Measurements from ENCODE around the gene HTRA3.
A peak's percentile ranks its signal among the peaks of the same experiment; 100 is the strongest.

Gene HTRA3

GRCh38 chr4:8269535-8270417 lies at the start of gene HTRA3:
Gene HTRA3 (plus strand): TSS chr4:8269754. CDS start chr4:8269969, 215 bp downstream.
- DNase-seq (ENCODE audit: low read depth in 3 of 3), result no peak

GRCh38 chr4:8220661-8221450 lies 48.7 kb upstream of the HTRA3 start:
- no peak for DNase-seq (ENCODE audit: low read depth in 3 of 3)

- DNase-seq (ENCODE audit: low read depth in 3 of 3), result no peak
These were observed 48.1 kb upstream of the HTRA3 start for GRCh38 chr4:8221476-8221875.

GRCh38 chr4:8221985-8222384 lies 47.6 kb upstream of the HTRA3 start:
- no peak for DNase-seq (ENCODE audit: low read depth in 3 of 3)

- DNase-seq (ENCODE audit: low read depth in 3 of 3), result no peak
These were observed 46.8 kb upstream of the HTRA3 start for GRCh38 chr4:8222609-8223388.

GRCh38 chr4:8224267-8224974 lies 45.1 kb upstream of the HTRA3 start:
- no peak for DNase-seq (ENCODE audit: low read depth in 3 of 3)

- DNase-seq (ENCODE audit: low read depth in 3 of 3), result no peak
These were observed 44.5 kb upstream of the HTRA3 start for GRCh38 chr4:8224975-8225625.

- DNase-seq (ENCODE audit: low read depth in 3 of 3), result no peak
These were observed 43.7 kb upstream of the HTRA3 start for GRCh38 chr4:8225706-8226443.

GRCh38 chr4:8227201-8227770 lies 42.3 kb upstream of the HTRA3 start:
- no peak for DNase-seq (ENCODE audit: low read depth in 3 of 3)

- no peak for DNase-seq (ENCODE audit: low read depth in 3 of 3)
These were observed 41.7 kb upstream of the HTRA3 start for GRCh38 chr4:8227771-8228318.

- peak; percentile 53 to 65 (median 59) for DNase-seq (ENCODE audit: low read depth in 3 of 3)
These were observed 41.0 kb upstream of the HTRA3 start for GRCh38 chr4:8228319-8229250.

- peak in 2 of 3 experiments; percentile 21 to 22 for DNase-seq (ENCODE audit: low read depth in 3 of 3)
These were observed 40.1 kb upstream of the HTRA3 start for GRCh38 chr4:8229331-8229975.

GRCh38 chr4:8230033-8230432 lies 39.5 kb upstream of the HTRA3 start:
- no peak for DNase-seq (ENCODE audit: low read depth in 3 of 3)

GRCh38 chr4:8230891-8231290 lies 38.7 kb upstream of the HTRA3 start:
- DNase-seq (ENCODE audit: low read depth in 3 of 3), result no peak

- DNase-seq (ENCODE audit: low read depth in 3 of 3), result no peak
These were observed 38.0 kb upstream of the HTRA3 start for GRCh38 chr4:8231551-8232049.

- no peak for DNase-seq (ENCODE audit: low read depth in 3 of 3)
These were observed 36.8 kb upstream of the HTRA3 start for GRCh38 chr4:8232748-8233147.

- no peak for DNase-seq (ENCODE audit: low read depth in 3 of 3)
These were observed 35.7 kb upstream of the HTRA3 start for GRCh38 chr4:8233672-8234484.

Measured in stimulated activated CD4-positive, alpha-beta T cell treated with anti-CD3 and anti-CD28 coated beads, TNF-alpha, amount 100 ng/mL, for 4 hours (primary cell).